GM12878 (cell line): ENCODE data around the gene AGXT. TPM values are rescaled to one million over a fixed set of nuclear protein-coding genes. Genes with fewer than 3 reads are reported as not detected.

Source experiments
- ATAC-seq: fragments of 200-7000 bp; cut with Tn5 transposase; 3 replicates; pipeline ENCODE4 v1.9.1; 2020; ENCODE audit warnings: mild to moderate bottlenecking, moderate library complexity
- BruUV-seq: library from RNA; stranded (reverse); fragments of 400-500 nt; replicated peaks from 2 replicates; lab custom pipeline; 2021; lab: Mats Ljungman, UMichigan
- CTCF ChIA-PET: fragments of 300-600 bp; sonication (Branson Sonifier 250); formaldehyde crosslinking; extraction: SDS; loops from one replicate; lab custom pipeline; 2021; ENCODE audit warnings: inconsistent platforms; lab: Yijun Ruan, JAX
- POLR2A ChIA-PET: fragments of 350-600 bp; formaldehyde crosslinking; extraction: SDS; loops from one replicate; lab custom pipeline; 2021; ENCODE audit warnings: inconsistent platforms; lab: Charles Lee
- RAD21 ChIA-PET: fragments of 300-600 bp; sonication (Branson Sonifier 250); formaldehyde crosslinking; loops from one replicate; lab custom pipeline; 2023; ENCODE audit warnings: antibody characterized with exemption; ENCODE audit not compliant: unreplicated experiment; lab: Charles Lee
- SMC1A ChIA-PET: fragments of 300-600 bp; sonication (Branson Sonifier 250); formaldehyde crosslinking; loops from one replicate; lab custom pipeline; 2023; ENCODE audit not compliant: unreplicated experiment, uncharacterized antibody; lab: Charles Lee
- DNase-seq: peaks from one replicate; pipeline ENCODE4 v3.0.0-alpha.2; 2011; ENCODE audit warnings: low read depth, low spot score
- FAIRE-seq: peaks from 3 replicates; lab custom pipeline; 2011; peaks lifted over from hg19 to GRCh38; lab: Jason Lieb, UNC
- H2AFZ ChIP-seq: 2 replicates; pipeline ENCODE4 v1.6.0; 2011; ENCODE audit warnings: low read depth, low read length, control low read depth; ENCODE audit not compliant: control insufficient read depth
- H3K27ac ChIP-seq: 2 replicates; pipeline ENCODE4 v1.5.1; 2011; ENCODE audit warnings: control low read depth; ENCODE audit not compliant: control insufficient read depth, insufficient read depth
- H3K27me3 ChIP-seq, 2 experiments: replicated peaks in 1 of 2; 2 replicates each; pipeline versions ENCODE4 v1.6.0 to v1.6.1; 2011; ENCODE audit warnings: low read length in 1 of 2; ENCODE audit not compliant: control insufficient read depth in 2 of 2, insufficient read depth in 2 of 2
- H3K36me3 ChIP-seq, 2 experiments: 2 replicates each; pipeline ENCODE4 v1.5.1; 2011; ENCODE audit warnings: low read length in 1 of 2; ENCODE audit not compliant: control insufficient read depth in 2 of 2, insufficient read depth in 2 of 2
- H3K4me1 ChIP-seq: 2 replicates; pipeline ENCODE4 v1.6.1; 2011; ENCODE audit warnings: mild to moderate bottlenecking, low read length, moderate library complexity, mixed read lengths; ENCODE audit not compliant: control insufficient read depth, insufficient read depth
- H3K4me2 ChIP-seq: 2 replicates; pipeline ENCODE4 v1.6.0; 2011; ENCODE audit warnings: control low read depth; ENCODE audit not compliant: control insufficient read depth, insufficient read depth
- H3K4me3 ChIP-seq: fragments of 200-600 bp; sonication (generic); 2 replicates; pipeline ENCODE4 v1.5.1; 2016
- H3K79me2 ChIP-seq: 2 replicates; pipeline ENCODE4 v1.6.0; 2011; ENCODE audit warnings: low read length; ENCODE audit not compliant: control insufficient read depth, insufficient read depth
- H3K9ac ChIP-seq: 2 replicates; pipeline ENCODE4 v1.8.0; 2011; ENCODE audit warnings: low read length, control low read depth, mixed read lengths; ENCODE audit not compliant: control insufficient read depth, insufficient read depth
- H3K9me3 ChIP-seq: replicated peaks from 3 replicates; pipeline ENCODE4 v1.5.1; 2011; ENCODE audit warnings: mild to moderate bottlenecking, low read length; ENCODE audit not compliant: control insufficient read depth, insufficient read depth
- H4K20me1 ChIP-seq: 2 replicates; pipeline ENCODE4 v1.6.0; 2011; ENCODE audit not compliant: control insufficient read depth, insufficient read depth
- EP300 ChIP-seq, 2 experiments: fragments of 150-350 bp in 1 of 2; IDR thresholded peaks; 2 replicates each; pipeline ENCODE4 v1.6.1; 2011 to 2012; ENCODE audit warnings: low read depth in 2 of 2, low read length in 2 of 2, borderline replicate concordance in 1 of 2, improper control_type of control experiment in 1 of 2, inconsistent platforms in 1 of 2; ENCODE audit not compliant: control insufficient read depth in 1 of 2
- FOS ChIP-seq: IDR thresholded peaks from 3 replicates; pipeline ENCODE4 v1.6.1; 2011; ENCODE audit warnings: borderline replicate concordance; ENCODE audit not compliant: insufficient read length; ENCODE audit errors: extremely low read depth
- NFXL1 ChIP-seq: fragments of 450-650 bp; IDR thresholded peaks from 2 replicates; pipeline ENCODE4 v1.6.1; 2017; ENCODE audit warnings: antibody characterized with exemption, mild to moderate bottlenecking, borderline replicate concordance
- PAX5 ChIP-seq: IDR thresholded peaks from 2 replicates; pipeline ENCODE4 v1.6.1; 2011; ENCODE audit warnings: low read depth, low read length, borderline replicate concordance
- POLR2A ChIP-seq: IDR thresholded peaks from 2 replicates; pipeline ENCODE4 v1.6.1; 2011; ENCODE audit warnings: low read depth, mild to moderate bottlenecking, low read length
- SIN3A ChIP-seq: IDR thresholded peaks from 2 replicates; pipeline ENCODE4 v1.6.1; 2012; ENCODE audit warnings: low read depth, low read length, improper control_type of control experiment
- YY1 ChIP-seq: IDR thresholded peaks from 2 replicates; pipeline ENCODE4 v1.6.1; 2011; ENCODE audit warnings: low read depth, mild to moderate bottlenecking, low read length
- ZNF592 ChIP-seq: fragments of 450-650 bp; IDR thresholded peaks from 2 replicates; pipeline ENCODE4 v1.6.1; 2017; ENCODE audit warnings: mild to moderate bottlenecking, moderate library complexity
- ZZZ3 ChIP-seq: IDR thresholded peaks from 2 replicates; pipeline ENCODE4 v1.6.1; 2011; ENCODE audit warnings: low read depth; ENCODE audit not compliant: control insufficient read depth, insufficient read length
- WGBS: methylation state at CpG from one replicate; pipeline ENCODE4 v1.1.6; 2016; ENCODE audit warnings: low lambda C conversion rate; ENCODE audit not compliant: insufficient replicate concordance, insufficient coverage; ENCODE audit errors: missing lambda C conversion rate; 5-methylcytosine and 5-hydroxymethylcytosine counted together
- in situ Hi-C: fragments of 300-500 bp; cut with MboI; formaldehyde crosslinking; loops from 9 replicates; pipeline ENCODE4 v1.14.3; 2018; ENCODE audit warnings: mixed read lengths
- intact Hi-C: fragments of 100-400 bp; cut with micrococcal nuclease; formaldehyde crosslinking; loops from one replicate; pipeline ENCODE4 v1.14.2; 2022; ENCODE audit not compliant: unreplicated experiment
- polyA plus RNA-seq, 11 experiments: library from polyadenylated mRNA; depleted of rRNA in 4 of 11; unstranded in 6 of 11; stranded (reverse) in 5 of 11; fragments of >200 nt; fragmentation: Nextera tagmentation in 4 of 11; fragmentation: Illumina TruSeq in 1 of 11; extraction: Ambion mirVana in 4 of 11; extraction: Trizol in 1 of 11; gene quantifications; 1 replicate in 1 of 11; 2 replicates in 10 of 11; pipeline versions ENCODE4 v1.2.1 to v1.2.3, GENCODE V29; 2011 to 2016; ENCODE audit warnings: inconsistent platforms in 2 of 11, missing spikeins in 2 of 11, low read depth in 1 of 11
- total RNA-seq, 4 experiments: library from RNA; depleted of rRNA in 3 of 4; stranded (reverse); fragments of >200 nt in 3 of 4; fragmentation: Illumina TruSeq in 1 of 4; extraction: Trizol in 1 of 4; gene quantifications; 2 replicates each; pipeline versions ENCODE4 v1.2.1 to v1.2.3, GENCODE V29; 2013 to 2021
- TF ChIP-seq, protein P1 (sequence below): fragments of 450-650 bp; IDR thresholded peaks from 2 replicates; pipeline ENCODE4 v1.6.1; 2016; ENCODE audit warnings: mild to moderate bottlenecking

AGXT gene
- total and polyA plus RNA-seq, 10 of the 15 experiments (the other 5 are each of a cell fraction or from before 2014, with no cell fraction given): 0.18 TPM; not detected in 9

DNA sequence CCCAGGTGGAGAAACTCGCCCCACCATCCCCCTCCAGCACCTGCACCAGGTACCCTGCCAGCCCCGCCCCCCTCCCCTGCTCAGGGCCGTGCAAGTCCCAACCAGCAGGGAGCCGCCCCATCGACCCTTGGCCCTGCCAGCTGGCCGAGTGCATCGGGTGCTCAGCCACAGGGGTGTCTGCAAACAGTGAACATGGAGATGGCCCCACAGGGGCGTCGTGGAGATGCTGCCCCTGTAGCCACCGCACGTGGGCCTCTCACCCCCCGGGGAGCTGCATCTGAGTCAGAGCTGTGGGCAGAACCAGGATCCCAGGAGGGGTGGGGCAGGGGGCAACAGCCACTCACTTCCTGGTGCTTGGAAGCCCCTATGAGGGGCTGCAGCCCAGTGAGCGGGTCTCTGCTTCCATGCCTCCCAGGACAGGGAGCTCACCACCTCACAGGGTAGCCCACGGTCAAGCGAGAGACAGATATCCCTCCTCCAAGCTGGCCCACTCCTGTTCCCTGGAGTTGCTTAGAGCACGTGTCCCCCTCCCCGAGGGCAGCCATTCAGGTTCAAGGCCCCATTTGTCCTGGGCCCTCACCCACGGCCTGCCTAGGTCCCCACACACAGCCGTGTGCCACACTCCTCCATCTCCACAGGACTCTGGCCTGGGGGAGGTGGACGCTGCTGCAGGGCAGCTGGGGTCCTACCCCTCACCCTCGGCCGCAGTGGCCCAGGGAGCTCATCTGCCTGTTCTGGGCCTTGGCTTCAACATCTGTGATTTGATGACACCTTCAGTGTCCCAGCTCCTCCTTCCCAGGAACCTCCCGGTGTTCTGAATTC lies 28.5 kb downstream of the AGXT start:
- Histone ChIP-seq H3K27ac (no peak overlapping the region), H3K79me2 (no peaks in the 10 kb centered on the region), H3K4me2 (no peak overlapping the region), H2AFZ (no peak overlapping the region), H3K36me3 (no peaks in the 10 kb centered on the region), H3K9ac (no peak overlapping the region), H4K20me1 (no peaks in the 10 kb centered on the region), H3K4me3 (no peak overlapping the region), H3K9me3 (no peaks in the 10 kb centered on the region), H3K4me1 (no peaks in the 10 kb centered on the region), H3K27me3 (no peaks in the 10 kb centered on the region)
- in situ Hi-C loops: no loop called here
- ATAC-seq: no peak
- ChIA-PET CTCF (interaction anchor here (1.0 to 1.7 kb wide), 2 partner anchors 18 to 46 kb away, joined by 3 to 6 read pairs; no protein-coding TSS in a partner anchor), SMC1A (no interaction called here), RAD21 (interaction anchor here (0.6 kb wide), 1 partner anchor 16 kb away, joined by 3 read pairs; no protein-coding TSS in a partner anchor), POLR2A (interaction anchor here (1.4 kb wide), 1 partner anchor 17 kb away, joined by 3 read pairs; no protein-coding TSS in a partner anchor)
- intact Hi-C loops: no loop called here
- no TSS peak for BruUV-seq
- no peak for FAIRE-seq
- 10% methylated on average over 22 of the region's 23 CpGs for WGBS
- TF ChIP-seq EP300 (IDR thresholded peaks at IDR 0.05; ENCODE audit: borderline replicate concordance in 1 of 2, control insufficient read depth in 1 of 2, low read depth in 2 of 2, low read length in 2 of 2): no peak
- no peak for TF ChIP-seq PAX5
- no peak for TF ChIP-seq SIN3A
- TF ChIP-seq FOS: no peak
- no peak for DNase-seq

DNA sequence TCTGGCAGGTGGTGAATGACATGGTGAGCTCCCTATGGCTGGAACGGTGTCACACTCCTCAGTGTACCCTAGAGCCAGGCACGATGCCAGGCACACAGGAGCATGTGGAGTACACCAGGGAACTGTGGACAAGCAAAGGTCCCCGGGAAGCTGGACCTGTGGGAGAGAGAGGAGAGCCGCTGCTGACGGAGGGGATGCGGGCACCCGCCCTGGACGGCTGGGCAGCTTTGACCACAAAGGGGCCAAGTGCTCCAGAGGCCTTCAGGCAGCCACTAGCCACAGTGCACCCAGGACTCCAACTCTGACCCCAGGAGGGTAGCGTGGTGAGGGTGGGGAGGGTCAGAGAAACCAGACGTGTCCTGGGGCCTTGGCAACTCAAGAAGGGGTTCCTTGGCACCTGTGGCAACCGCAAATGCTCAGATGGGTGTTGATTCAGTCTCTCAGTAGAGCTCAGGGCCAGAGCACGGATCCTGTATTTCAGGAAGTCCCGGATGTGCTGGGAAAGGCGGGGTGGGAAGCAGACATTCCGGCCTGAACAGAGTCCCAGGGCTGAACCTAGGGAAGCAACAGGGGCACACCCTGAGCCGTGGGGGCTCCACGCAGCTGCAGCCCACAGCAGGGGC lies 29.6 kb downstream of the AGXT start:
- ChIA-PET CTCF (interaction anchor here (1.7 kb wide), 1 partner anchor 17 kb away, joined by 6 read pairs; no protein-coding TSS in a partner anchor), RAD21 (no interaction called here), POLR2A (no interaction called here), SMC1A (no interaction called here)
- no peak overlapping the region for H3K4me3 ChIP-seq
- no peak overlapping the region for H2AFZ ChIP-seq
- no peak overlapping the region for H3K4me2 ChIP-seq
- FAIRE-seq (no peak), DNase-seq (no peak), ATAC-seq (no peak)
- H3K9ac ChIP-seq: no peak overlapping the region
- H4K20me1 ChIP-seq: no peaks in the 10 kb centered on the region
- intact Hi-C loops (no loop called here), in situ Hi-C loops (no loop called here)
- H3K36me3 ChIP-seq: no peaks in the 10 kb centered on the region
- 30% methylated on average over 17 of the region's 17 CpGs for WGBS
- no peaks in the 10 kb centered on the region for H3K4me1 ChIP-seq
- no peak overlapping the region for H3K27ac ChIP-seq
- H3K79me2 ChIP-seq: no peaks in the 10 kb centered on the region
- no peaks in the 10 kb centered on the region for H3K27me3 ChIP-seq
- no peaks in the 10 kb centered on the region for H3K9me3 ChIP-seq
- no TSS peak for BruUV-seq
- TF ChIP-seq, protein P1, sequence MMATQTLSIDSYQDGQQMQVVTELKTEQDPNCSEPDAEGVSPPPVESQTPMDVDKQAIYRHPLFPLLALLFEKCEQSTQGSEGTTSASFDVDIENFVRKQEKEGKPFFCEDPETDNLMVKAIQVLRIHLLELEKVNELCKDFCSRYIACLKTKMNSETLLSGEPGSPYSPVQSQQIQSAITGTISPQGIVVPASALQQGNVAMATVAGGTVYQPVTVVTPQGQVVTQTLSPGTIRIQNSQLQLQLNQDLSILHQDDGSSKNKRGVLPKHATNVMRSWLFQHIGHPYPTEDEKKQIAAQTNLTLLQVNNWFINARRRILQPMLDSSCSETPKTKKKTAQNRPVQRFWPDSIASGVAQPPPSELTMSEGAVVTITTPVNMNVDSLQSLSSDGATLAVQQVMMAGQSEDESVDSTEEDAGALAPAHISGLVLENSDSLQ: no peak
- no peak for TF ChIP-seq NFXL1
- TF ChIP-seq POLR2A: no peak
- TF ChIP-seq ZNF592: no peak
- TF ChIP-seq YY1: no peak
- TF ChIP-seq ZZZ3: no peak
